ENCODE results near the gene PRDM16.

PRDM16 gene

DNA sequence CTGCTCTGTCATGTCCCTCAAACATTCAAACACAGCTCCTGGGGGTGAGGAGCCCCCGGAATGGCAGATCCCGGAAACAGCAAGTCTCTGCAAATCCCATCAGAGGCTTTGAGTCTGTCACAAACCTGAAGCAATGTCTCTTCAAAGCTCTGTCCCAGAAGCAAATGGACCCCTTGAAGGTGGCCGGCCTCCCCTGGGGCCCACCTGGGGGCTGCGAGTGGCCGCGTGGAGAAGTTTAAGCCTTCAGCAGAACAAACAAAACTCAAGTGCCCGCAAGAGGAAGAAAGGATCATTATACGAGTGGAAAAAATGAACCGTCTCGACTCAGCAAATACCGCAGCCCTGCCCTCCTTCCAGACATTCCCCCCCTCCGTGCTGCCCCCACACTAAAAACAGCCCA is 53.3 kb downstream of the PRDM16 start:
- DNase-seq (ENCODE audit: low read depth, low spot score): no peak

- no peak for DNase-seq (ENCODE audit: low read depth, low spot score)
Observed at GRCh38 chr1:3124246-3124645, 55.2 kb downstream of the PRDM16 start.

DNA sequence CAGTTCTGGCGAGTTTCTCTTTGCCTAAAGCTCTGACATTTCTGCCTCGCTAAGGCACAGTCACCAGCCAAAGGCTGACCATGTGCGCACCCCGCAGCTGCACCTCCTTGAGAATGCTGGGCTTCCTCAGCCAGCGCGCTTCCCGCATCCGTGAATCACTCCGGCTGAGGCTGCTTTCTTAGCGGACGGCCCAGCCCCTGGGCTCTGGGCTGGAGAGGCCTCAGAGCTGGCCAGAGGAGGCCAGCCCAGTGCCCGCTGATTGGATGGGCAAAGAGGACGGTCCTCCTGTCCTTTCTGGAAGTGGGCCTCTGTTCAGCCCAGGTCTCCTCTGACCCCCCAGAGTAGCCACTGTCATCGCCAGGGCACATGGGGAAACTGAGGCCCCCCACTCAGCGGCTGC is 56.1 kb downstream of the PRDM16 start:
- no peak for DNase-seq (ENCODE audit: low read depth, low spot score)

GRCh38 chr1:3125546-3126368 is 56.8 kb downstream of the PRDM16 start:
- DNase-seq (ENCODE audit: low read depth, low spot score): no peak

- DNase-seq (ENCODE audit: low read depth, low spot score): no peak
Observed at GRCh38 chr1:3126756-3127678, 58.0 kb downstream of the PRDM16 start.

- no peak for DNase-seq (ENCODE audit: low read depth, low spot score)
Observed at GRCh38 chr1:3127738-3128137, 58.7 kb downstream of the PRDM16 start.

DNA sequence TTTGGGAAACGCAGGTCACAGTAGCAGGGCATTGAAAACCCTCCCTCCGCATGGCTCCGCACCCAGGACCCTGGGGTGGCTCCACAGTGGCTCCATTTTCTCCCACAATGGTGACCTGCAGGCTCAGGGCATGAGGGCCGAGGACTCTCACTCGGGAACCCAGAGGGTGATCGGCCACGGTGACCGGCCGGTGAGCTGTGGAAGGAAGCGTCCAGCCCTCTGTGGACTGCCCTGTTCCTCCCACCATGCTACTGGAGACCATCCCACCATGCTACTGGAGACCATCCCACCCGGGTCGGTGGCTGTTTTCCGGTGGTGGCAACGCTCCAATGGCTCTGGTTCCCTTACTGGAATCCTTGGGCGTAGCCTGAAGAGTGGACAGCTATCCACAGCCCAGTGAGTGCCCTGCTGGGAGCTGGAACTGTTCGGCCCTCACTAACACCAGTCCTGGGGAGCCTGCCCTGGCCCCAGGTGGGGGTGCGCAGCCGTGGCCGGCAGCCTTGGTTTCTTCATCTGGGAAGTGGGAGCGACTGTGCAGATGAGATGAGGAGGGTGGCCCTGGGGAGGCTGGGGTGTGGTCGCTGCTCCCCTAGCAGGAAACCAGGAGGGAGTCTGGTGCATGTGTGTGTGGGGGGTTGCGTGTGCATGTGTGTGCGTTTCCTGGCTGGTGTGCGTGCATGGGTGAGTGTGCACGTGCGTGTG is 59.6 kb downstream of the PRDM16 start:
- DNase-seq (ENCODE audit: low read depth, low spot score): no peak

DNA sequence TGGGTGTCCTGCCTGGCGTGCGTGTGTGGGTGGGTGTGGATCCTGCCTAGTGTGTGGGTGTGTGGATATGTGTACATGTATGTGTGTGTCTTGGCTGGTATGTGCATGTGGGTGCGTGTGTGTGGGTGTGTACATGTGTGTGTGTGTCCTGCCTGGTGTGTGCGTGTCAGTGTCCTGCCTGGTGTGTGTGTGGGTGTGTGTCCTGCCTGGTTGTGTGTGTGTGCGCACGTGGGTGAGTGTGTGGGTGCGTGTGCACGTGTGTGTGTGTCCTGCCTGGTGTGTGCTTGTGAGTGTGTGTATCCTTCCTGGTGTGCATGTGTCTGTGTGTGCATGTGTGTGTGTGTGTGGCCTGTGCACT is 60.1 kb downstream of the PRDM16 start:
- DNase-seq (ENCODE audit: low read depth, low spot score): no peak

GRCh38 chr1:3130268-3130667 is 61.3 kb downstream of the PRDM16 start:
- DNase-seq (ENCODE audit: low read depth, low spot score): no peak

- DNase-seq (ENCODE audit: low read depth, low spot score): no peak
Observed at GRCh38 chr1:3132660-3133059, 63.7 kb downstream of the PRDM16 start.

- DNase-seq (ENCODE audit: low read depth, low spot score): no peak
Observed at GRCh38 chr1:3133686-3134085, 64.7 kb downstream of the PRDM16 start.

DNA sequence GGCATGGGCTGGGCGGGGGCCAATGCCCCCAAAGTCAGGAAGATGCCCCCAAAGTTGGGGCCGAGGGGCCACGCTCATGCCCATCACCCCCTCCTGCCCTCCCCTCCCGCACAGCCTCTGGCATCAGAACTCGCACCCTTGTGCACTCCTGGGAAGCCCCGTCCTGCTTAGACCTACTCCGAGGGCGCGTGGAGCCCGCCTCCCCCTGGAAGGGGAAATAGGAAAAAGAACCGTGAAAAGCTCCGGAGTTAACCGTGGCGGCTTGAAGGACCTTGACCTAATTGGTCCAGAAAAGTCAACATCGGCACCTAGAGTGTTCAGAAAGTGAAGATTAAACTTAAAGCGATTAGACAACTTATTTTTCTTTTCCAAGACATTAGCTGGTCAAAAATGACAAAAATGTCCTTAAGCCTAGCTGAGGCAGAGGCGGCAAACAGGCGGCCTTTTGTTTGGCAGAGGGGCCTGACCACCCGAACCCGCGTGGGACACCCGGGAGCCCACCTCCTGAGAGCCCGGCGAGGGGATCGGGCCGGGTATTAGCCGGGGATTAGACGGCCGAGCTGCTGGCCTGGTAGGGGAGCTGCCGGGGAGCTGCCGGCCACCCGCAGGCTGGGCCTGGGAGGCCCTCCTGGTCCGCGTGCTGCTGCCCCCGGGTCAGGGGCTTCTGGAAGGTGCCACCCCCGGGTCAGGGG is 65.5 kb downstream of the PRDM16 start:
- DNase-seq (ENCODE audit: low read depth, low spot score): no peak

- DNase-seq (ENCODE audit: low read depth, low spot score): no peak
Observed at GRCh38 chr1:3135073-3135702, 66.2 kb downstream of the PRDM16 start.

DNA sequence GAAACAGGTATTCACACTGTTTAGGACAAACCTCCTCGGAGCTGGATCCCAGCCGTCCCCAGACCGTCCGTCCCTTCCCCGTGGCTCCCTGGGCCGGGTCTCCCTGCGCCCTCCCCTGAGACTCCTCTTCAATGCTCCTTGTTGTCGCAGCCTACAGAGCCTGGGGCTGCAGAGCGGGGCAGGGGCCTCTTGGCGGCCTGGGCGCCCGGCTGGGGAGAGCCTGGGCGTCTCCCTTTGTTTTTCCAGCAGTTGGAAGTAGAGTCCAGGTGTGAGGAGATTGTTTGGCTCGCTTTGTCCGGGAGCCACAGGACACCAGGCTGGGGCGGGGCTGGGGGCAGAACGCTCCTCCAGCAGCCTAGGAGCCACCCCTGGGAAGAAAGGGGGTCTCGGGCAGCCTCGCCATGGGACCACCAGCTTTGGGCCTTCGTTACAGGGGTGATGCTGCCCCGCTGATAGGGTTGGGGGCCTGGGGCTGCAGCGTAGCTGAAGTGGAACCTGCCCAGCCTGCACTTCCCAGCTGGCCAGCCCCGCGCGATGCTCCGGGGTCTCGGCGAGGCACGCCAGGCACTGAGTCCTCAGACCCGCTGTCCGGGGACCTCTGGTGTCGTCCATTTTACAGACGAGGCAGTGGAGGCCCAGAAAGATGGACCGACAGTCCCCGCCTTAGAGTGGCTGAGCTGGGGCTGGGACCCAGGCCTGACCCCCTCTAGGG is 66.9 kb downstream of the PRDM16 start:
- no peak for DNase-seq (ENCODE audit: low read depth, low spot score)

GRCh38 chr1:3136532-3136931 is 67.5 kb downstream of the PRDM16 start:
- DNase-seq (ENCODE audit: low read depth, low spot score): no peak

DNA sequence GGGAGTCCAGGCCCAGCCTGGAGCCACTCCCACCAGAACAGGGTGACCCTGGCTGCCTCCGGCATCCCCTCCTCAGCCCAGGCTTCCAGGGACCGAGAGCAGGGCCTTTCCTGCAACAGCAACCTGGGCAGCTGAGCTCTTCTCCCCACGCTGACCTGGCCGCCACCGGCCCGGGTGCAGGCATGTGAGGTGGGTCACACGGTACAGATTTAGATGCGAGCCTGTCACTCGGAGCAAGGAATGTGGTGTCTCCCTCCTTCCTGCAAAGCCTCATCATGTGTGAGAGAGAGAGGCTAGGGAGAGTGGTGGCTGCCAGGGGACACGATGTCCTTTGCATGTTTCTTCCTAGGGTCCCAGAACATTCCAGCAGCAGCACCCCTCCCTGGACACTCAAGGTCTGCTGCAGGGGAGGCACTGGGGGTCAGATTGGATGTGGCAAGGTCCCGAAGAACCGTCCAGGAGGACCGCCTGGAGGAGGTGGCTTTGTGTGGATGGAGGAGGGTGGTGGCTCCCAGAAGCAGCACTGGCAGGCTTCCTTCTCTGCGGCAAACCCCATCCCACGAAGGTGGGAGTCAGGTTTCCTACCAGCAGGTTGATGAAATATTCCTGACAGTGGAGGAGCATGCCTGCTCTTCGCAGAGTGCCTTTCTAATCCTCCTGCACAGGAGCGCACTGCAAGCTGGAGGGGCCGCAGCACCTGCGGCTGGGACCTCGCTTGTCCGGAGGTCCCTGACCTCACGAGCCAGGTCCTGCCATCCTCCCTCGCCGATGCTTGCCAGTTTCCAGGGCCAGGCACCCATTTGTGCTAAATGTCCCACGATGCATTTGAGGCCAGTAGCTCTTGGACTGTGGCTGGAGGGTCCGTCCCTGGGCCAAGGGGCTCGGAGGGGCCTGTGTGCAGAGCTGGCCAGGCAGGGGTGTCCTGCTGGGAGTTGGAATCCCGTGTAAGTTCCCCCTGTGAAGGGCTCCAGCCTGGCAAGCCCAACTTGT is 68.4 kb downstream of the PRDM16 start:
- DNase-seq (ENCODE audit: low read depth, low spot score): no peak

DNA sequence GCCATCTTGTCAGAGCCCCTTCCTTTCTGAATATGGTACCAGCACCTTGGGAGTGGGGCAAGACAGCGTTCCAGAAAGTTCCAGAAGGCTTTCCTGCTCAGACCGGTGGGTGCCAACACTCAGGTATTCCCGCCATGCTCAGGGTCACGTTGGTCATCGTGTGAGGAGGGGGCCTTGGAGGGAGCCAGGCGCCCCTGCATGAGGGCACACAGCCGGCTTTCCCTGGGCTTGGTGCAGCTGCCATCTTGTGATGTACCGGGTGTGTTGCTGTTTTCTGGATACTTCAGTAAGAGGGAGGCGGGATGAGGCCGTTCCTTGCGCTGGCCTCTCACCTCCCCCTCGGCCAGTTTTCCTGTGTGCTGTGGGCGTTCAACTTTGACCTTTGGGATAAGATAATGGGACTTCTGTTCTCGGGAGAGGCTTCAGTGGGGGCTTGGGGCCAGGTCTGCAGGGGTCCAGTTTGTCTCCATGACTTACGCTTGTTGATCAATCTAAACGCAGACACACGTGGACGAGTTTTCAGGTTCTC is 69.7 kb downstream of the PRDM16 start:
- DNase-seq (ENCODE audit: low read depth, low spot score): no peak

GRCh38 chr1:3139451-3139852 is 70.4 kb downstream of the PRDM16 start:
- DNase-seq (ENCODE audit: low read depth, low spot score): no peak

- no peak for DNase-seq (ENCODE audit: low read depth, low spot score)
Observed at GRCh38 chr1:3139871-3140361, 70.9 kb downstream of the PRDM16 start.

Measured in smooth muscle cell of the brain vasculature (primary cell).